ENCODE results near the gene INTS7. TPM values are rescaled to one million over a fixed set of nuclear protein-coding genes. Genes with fewer than 3 reads are reported as not detected.

INTS7 gene
- total RNA-seq, 1 donor from 2014 or later, result 20.7 TPM

DNA sequence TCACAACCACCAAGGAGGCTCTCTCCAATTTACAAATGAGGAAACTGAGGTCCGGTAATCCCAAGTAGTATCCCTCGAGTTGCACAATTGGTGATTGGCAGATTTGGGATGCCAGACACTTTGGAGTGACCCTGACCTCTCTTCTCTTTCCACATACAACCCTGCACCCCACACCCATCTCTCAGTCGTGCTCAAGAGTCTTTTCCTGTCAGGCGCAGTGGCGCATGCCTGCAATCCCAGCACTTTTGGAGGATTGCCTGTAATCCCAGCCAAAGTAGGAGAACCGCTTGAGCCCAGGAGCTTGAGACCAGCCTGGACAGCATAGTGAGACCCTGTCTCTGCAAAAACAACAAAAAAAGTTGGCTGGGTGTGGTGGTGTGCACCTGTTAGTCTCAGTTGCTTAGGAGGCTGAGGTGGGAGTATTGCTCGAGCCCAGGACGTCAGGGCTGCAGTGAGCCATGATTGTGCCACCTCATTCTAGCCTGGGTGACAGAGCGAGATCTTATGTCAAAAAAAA is 113.7 kb downstream of the INTS7 start:
- H3K36me3 Mint-ChIP-seq, result no peaks in the 10 kb centered on the region
- Histone ChIP-seq H3K4me1 (no peaks in the 10 kb centered on the region), H3K27me3 (no peaks in the 10 kb centered on the region), H3K4me3 (no peak overlapping the region), H4K20me1 (ENCODE audit: low read depth) (no peaks in the 10 kb centered on the region), H3K9me3 (ENCODE audit: low read depth) (no peaks in the 10 kb centered on the region), H3K36me3 (no peaks in the 10 kb centered on the region), H3F3A (ENCODE audit: low read depth) (no peaks in the 10 kb centered on the region), H3K79me2 (ENCODE audit: low read depth) (no peaks in the 10 kb centered on the region), H3K9ac (no peak overlapping the region), H3K4me2 (no peak overlapping the region), H3K27ac (no peak overlapping the region), H2AFZ (replicated peaks) (no peak overlapping the region)
- H3K27me3 Mint-ChIP-seq (ENCODE audit: insufficient read depth, low read depth), result peaks cover 3% of the 10 kb centered on the region
- DNase-seq (ENCODE audit: low spot score), result no peak
- H3K4me3 Mint-ChIP-seq, result no peak overlapping the region
- no peak overlapping the region for H3K27ac Mint-ChIP-seq
- no peaks in the 10 kb centered on the region for H3K4me1 Mint-ChIP-seq
- TF ChIP-seq EZH2phosphoT487 (IDR thresholded peaks at IDR 0.05) (no peak), EZH2 (IDR thresholded peaks at IDR 0.05) (no peak)
- TF ChIP-seq, protein P1, sequence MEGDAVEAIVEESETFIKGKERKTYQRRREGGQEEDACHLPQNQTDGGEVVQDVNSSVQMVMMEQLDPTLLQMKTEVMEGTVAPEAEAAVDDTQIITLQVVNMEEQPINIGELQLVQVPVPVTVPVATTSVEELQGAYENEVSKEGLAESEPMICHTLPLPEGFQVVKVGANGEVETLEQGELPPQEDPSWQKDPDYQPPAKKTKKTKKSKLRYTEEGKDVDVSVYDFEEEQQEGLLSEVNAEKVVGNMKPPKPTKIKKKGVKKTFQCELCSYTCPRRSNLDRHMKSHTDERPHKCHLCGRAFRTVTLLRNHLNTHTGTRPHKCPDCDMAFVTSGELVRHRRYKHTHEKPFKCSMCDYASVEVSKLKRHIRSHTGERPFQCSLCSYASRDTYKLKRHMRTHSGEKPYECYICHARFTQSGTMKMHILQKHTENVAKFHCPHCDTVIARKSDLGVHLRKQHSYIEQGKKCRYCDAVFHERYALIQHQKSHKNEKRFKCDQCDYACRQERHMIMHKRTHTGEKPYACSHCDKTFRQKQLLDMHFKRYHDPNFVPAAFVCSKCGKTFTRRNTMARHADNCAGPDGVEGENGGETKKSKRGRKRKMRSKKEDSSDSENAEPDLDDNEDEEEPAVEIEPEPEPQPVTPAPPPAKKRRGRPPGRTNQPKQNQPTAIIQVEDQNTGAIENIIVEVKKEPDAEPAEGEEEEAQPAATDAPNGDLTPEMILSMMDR (IDR thresholded peaks at IDR 0.05), result no peak
- H3K9me3 Mint-ChIP-seq, result no peaks in the 10 kb centered on the region

DNA sequence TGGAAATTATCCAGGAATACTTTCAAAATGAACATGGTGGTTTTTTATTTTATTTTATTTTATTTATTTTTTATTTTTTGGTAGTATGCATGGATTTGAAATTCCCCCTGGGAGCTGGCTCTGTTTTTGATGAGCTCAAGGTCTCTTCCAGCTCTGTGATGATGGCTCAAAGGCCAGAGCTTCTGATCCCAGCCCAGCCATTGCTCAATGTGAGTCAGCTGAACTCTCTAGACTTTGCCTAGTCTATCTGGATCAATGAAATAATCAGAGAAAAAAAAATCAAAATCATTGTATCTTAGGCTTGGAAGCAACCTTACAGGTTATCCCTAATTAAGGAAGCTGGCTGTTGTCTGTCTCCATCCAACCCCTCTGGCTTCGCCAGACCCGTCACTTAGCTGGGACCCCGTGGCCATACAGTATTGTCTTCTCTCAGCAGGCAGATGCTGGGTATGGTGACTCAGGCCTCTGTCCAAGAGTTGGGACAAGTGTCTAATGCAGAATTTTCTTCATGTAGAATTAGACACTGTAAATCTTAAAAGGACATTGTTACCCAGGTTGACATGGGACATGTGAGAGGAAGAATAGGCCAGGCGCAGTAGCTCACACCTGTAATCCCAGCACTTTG is 114.6 kb downstream of the INTS7 start:
- Histone ChIP-seq H4K20me1 (ENCODE audit: low read depth) (no peaks in the 10 kb centered on the region), H3K4me3 (no peak overlapping the region), H2AFZ (replicated peaks) (no peak overlapping the region), H3K27ac (no peak overlapping the region), H3K4me2 (no peak overlapping the region), H3K36me3 (no peaks in the 10 kb centered on the region), H3K27me3 (no peaks in the 10 kb centered on the region), H3K4me1 (no peaks in the 10 kb centered on the region), H3K9ac (no peak overlapping the region), H3K9me3 (ENCODE audit: low read depth) (no peaks in the 10 kb centered on the region), H3K79me2 (ENCODE audit: low read depth) (no peaks in the 10 kb centered on the region), H3F3A (ENCODE audit: low read depth) (no peaks in the 10 kb centered on the region)
- DNase-seq (ENCODE audit: low spot score), result no peak
- Mint-ChIP-seq H3K4me1 (no peaks in the 10 kb centered on the region), H3K27me3 (ENCODE audit: insufficient read depth, low read depth) (peaks cover 3% of the 10 kb centered on the region), H3K9me3 (no peaks in the 10 kb centered on the region), H3K4me3 (no peak overlapping the region), H3K36me3 (no peaks in the 10 kb centered on the region), H3K27ac (no peak overlapping the region)
- TF ChIP-seq EZH2phosphoT487 (IDR thresholded peaks at IDR 0.05) (no peak), EZH2 (IDR thresholded peaks at IDR 0.05) (no peak)
- TF ChIP-seq, protein P1 (IDR thresholded peaks at IDR 0.05), result no peak

DNA sequence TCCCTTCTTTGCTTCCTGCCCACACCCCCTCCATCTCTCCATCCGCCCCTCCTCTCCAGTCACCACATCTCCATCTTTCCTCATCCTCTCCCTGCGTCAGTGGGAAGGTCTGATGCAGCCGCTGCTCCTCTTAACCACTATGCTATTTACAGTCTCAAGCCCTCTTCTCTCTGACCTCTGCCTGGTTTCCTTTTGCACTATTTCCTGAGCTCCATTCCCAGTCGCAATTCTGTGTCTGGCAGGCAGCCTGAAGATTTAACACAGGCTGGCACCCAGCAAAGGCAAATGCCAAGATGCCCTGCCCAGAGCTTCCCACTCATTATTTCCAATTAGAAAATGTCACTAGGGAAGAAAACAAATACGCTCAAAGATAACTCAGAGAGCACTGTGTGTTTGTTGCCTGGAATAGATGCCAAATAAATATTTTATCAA is 115.2 kb downstream of the INTS7 start:
- H3K4me1 ChIP-seq, result no peaks in the 10 kb centered on the region
- H3F3A ChIP-seq (ENCODE audit: low read depth), result no peaks in the 10 kb centered on the region
- H3K27ac ChIP-seq, result no peak overlapping the region
- H4K20me1 ChIP-seq (ENCODE audit: low read depth), result no peaks in the 10 kb centered on the region
- DNase-seq (ENCODE audit: low spot score), result no peak
- no peaks in the 10 kb centered on the region for H3K9me3 ChIP-seq (ENCODE audit: low read depth)
- no peak overlapping the region for H3K9ac ChIP-seq
- H3K36me3 ChIP-seq, result no peaks in the 10 kb centered on the region
- H3K4me1 Mint-ChIP-seq, result no peaks in the 10 kb centered on the region
- no peak overlapping the region for H3K4me3 ChIP-seq
- no peak for TF ChIP-seq EZH2 (IDR thresholded peaks at IDR 0.05)
- no peak for TF ChIP-seq EZH2phosphoT487 (IDR thresholded peaks at IDR 0.05)
- TF ChIP-seq, protein P1 (IDR thresholded peaks at IDR 0.05), result no peak
- peaks cover 3% of the 10 kb centered on the region for H3K27me3 Mint-ChIP-seq (ENCODE audit: insufficient read depth, low read depth)
- H2AFZ ChIP-seq (replicated peaks), result no peak overlapping the region
- H3K79me2 ChIP-seq (ENCODE audit: low read depth), result no peaks in the 10 kb centered on the region
- no peaks in the 10 kb centered on the region for H3K27me3 ChIP-seq
- H3K4me3 Mint-ChIP-seq, result no peak overlapping the region
- H3K36me3 Mint-ChIP-seq, result no peaks in the 10 kb centered on the region
- H3K4me2 ChIP-seq, result no peak overlapping the region
- H3K27ac Mint-ChIP-seq, result no peak overlapping the region
- no peaks in the 10 kb centered on the region for H3K9me3 Mint-ChIP-seq

All from neural progenitor cell (in vitro differentiated cells).